Smooth muscle cell (in vitro differentiated cells): ENCODE measurements around the gene CORO6. TPM values are rescaled to one million over a fixed set of nuclear protein-coding genes. Genes with fewer than 3 reads are reported as not detected.

Source experiments
- DNase-seq: peaks from one replicate; lab custom pipeline; 2025; ENCODE audit not compliant: unreplicated experiment; lab: John Stamatoyannopoulos, UW
- H2AFZ ChIP-seq: fragments of 200-600 bp; sonication (generic); 2 replicates; pipeline ENCODE4 v1.6.0; 2016; ENCODE audit warnings: antibody characterized with exemption, low read depth, mild to moderate bottlenecking
- H3F3A ChIP-seq: fragments of 200-600 bp; sonication (generic); 2 replicates; pipeline ENCODE4 v1.6.0; 2017; ENCODE audit warnings: antibody characterized with exemption, low read depth
- H3K27ac ChIP-seq: fragments of 200-600 bp; sonication (generic); 2 replicates; pipeline ENCODE4 v1.5.1; 2016; ENCODE audit warnings: low read depth, mild to moderate bottlenecking
- H3K27me3 ChIP-seq: fragments of 200-600 bp; sonication (generic); 2 replicates; pipeline ENCODE4 v1.6.1; 2016; ENCODE audit warnings: low read depth, mild to moderate bottlenecking
- H3K36me3 ChIP-seq: fragments of 200-600 bp; sonication (generic); 2 replicates; pipeline ENCODE4 v1.5.1; 2016; ENCODE audit warnings: low read depth
- H3K4me1 ChIP-seq: fragments of 200-600 bp; sonication (generic); 2 replicates; pipeline ENCODE4 v1.5.1; 2016; ENCODE audit warnings: low read depth
- H3K4me2 ChIP-seq: fragments of 200-600 bp; sonication (generic); 2 replicates; pipeline ENCODE4 v1.6.0; 2016; ENCODE audit warnings: mild to moderate bottlenecking
- H3K4me3 ChIP-seq: fragments of 200-600 bp; sonication (generic); 2 replicates; pipeline ENCODE4 v1.5.1; 2016; ENCODE audit warnings: mild to moderate bottlenecking
- H3K79me2 ChIP-seq: fragments of 200-600 bp; sonication (generic); 2 replicates; pipeline ENCODE4 v1.6.0; 2016; ENCODE audit warnings: low read depth, mild to moderate bottlenecking
- H3K9ac ChIP-seq: fragments of 200-600 bp; sonication (generic); 2 replicates; pipeline ENCODE4 v1.6.0; 2016; ENCODE audit warnings: low read depth
- H3K9me3 ChIP-seq: fragments of 200-600 bp; sonication (generic); replicated peaks from 2 replicates; pipeline ENCODE4 v1.5.1; 2016; ENCODE audit warnings: low read depth
- H4K20me1 ChIP-seq: fragments of 200-600 bp; sonication (generic); 2 replicates; pipeline ENCODE4 v1.6.0; 2016; ENCODE audit warnings: low read depth
- CTCF ChIP-seq: fragments of 200-600 bp; sonication (generic); IDR thresholded peaks from 2 replicates; pipeline ENCODE4 v1.5.1; 2017; ENCODE audit warnings: borderline replicate concordance, mild to moderate bottlenecking, antibody characterized with exemption; ENCODE audit not compliant: insufficient read depth, poor library complexity, severe bottlenecking
- WGBS: methylation state at CpG from one replicate; pipeline ENCODE4 v1.1.7; 2016; ENCODE audit warnings: low lambda C conversion rate; 5-methylcytosine and 5-hydroxymethylcytosine counted together
- polyA plus RNA-seq: library from polyadenylated mRNA; unstranded; fragments of >200 nt; fragmentation: Nextera tagmentation; extraction: Ambion mirVana; gene quantifications from 2 replicates; pipeline ENCODE4 v1.2.1, GENCODE V29; 2016
- total RNA-seq: library from RNA; depleted of rRNA; stranded (reverse); fragments of >200 nt; gene quantifications from 2 replicates; pipeline ENCODE4 v1.2.3, GENCODE V29; 2014

The CORO6 gene
- total and polyA plus RNA-seq, 2 experiments from 2014 or later = 2.4 TPM

- WGBS = 94% methylated on average over 20 of the region's 22 CpGs
- Histone ChIP-seq H3K9ac (no peak overlapping the region), H3K4me2 (no peak overlapping the region)
Measured at GRCh38 chr17:29577385-29578211, 45.1 kb downstream of the CORO6 start.

GRCh38 chr17:29577001-29577370 lies 45.7 kb downstream of the CORO6 start:
- Histone ChIP-seq H3K4me2 (no peak overlapping the region), H3K79me2 (no peaks in the 10 kb centered on the region)

More at GRCh38 chr17:29577385-29578211, 45.1 kb downstream of the CORO6 start:
- Histone ChIP-seq H3F3A (no peaks in the 10 kb centered on the region), H3K9me3 (no peaks in the 10 kb centered on the region), H3K27ac (no peak overlapping the region), H4K20me1 (peaks cover 11% of the 10 kb centered on the region), H3K4me1 (peaks cover 3% of the 10 kb centered on the region), H3K36me3 (no peaks in the 10 kb centered on the region), H3K27me3 (no peaks in the 10 kb centered on the region), H2AFZ (no peak overlapping the region), H3K4me3 (no peak overlapping the region), H3K79me2 (no peaks in the 10 kb centered on the region)
- TF ChIP-seq CTCF = no peak
- DNase-seq = no peak

DNA sequence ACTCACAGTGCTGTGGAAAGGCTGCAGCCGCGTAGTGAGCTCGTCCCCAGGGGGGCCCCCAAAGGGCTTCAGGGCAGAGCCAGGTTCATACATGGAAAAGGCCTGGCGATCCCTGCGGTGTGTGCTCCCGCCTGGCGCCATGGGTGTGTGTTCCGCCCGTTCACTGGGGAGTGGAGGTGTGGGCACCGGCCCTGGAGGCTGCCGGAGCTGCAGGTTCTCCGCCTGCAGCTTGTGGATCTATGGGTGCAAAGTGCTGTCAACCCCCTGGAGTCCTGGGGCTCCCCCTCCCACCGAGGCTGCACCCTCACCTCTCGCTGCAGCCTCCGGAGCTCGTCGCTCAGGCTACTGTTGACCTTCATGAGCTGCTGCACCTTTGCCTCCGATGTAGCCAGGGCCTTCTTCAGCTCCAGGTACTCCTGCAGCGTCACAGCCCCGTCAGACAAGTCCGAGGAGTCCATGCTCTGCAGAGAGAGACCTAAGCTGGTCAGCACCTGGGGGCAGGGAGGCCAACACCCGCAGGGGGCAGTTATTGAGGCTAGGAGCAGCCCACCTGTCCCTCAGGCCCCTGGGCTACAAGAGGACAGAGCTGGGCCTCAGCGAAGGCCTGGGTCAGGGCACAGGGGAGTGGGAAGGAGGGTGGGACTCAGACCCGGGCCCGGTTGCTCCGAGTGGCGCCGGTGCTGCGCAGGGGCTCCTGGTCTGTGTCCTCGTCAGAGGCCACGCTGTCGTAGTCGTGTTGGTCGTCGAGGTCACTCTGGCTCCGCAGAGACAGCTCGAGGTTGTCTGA lies 46.3 kb downstream of the CORO6 start:
- Histone ChIP-seq H3K4me2 (no peak overlapping the region), H4K20me1 (peaks cover 6% of the 10 kb centered on the region), H3K27me3 (no peaks in the 10 kb centered on the region), H3K27ac (no peak overlapping the region), H3F3A (no peaks in the 10 kb centered on the region), H2AFZ (no peak overlapping the region), H3K79me2 (no peaks in the 10 kb centered on the region), H3K4me1 (peaks cover 6% of the 10 kb centered on the region), H3K36me3 (no peaks in the 10 kb centered on the region), H3K9ac (no peak overlapping the region), H3K9me3 (no peaks in the 10 kb centered on the region), H3K4me3 (no peak overlapping the region)
- DNase-seq = no peak
- 96% methylated on average over 36 of the region's 37 CpGs for WGBS
- TF ChIP-seq CTCF = no peak

More at GRCh38 chr17:29577001-29577370, 45.7 kb downstream of the CORO6 start:
- no peak overlapping the region for H2AFZ ChIP-seq
- no peaks in the 10 kb centered on the region for H3F3A ChIP-seq
- no peaks in the 10 kb centered on the region for H3K9me3 ChIP-seq
- H3K4me1 ChIP-seq = peaks cover 6% of the 10 kb centered on the region
- no peak overlapping the region for H3K9ac ChIP-seq
- no peak overlapping the region for H3K4me3 ChIP-seq
- no peak for DNase-seq
- no peak for TF ChIP-seq CTCF
- H3K27ac ChIP-seq = no peak overlapping the region
- H3K27me3 ChIP-seq = no peaks in the 10 kb centered on the region
- no peaks in the 10 kb centered on the region for H3K36me3 ChIP-seq
- peaks cover 7% of the 10 kb centered on the region for H4K20me1 ChIP-seq
- over 99% methylated on average over 9 of the region's 9 CpGs for WGBS
